GM12878 (cell line): ENCODE measurements around the gene ENTPD5. TPM values are rescaled to one million over a fixed set of nuclear protein-coding genes. Genes with fewer than 3 reads are reported as not detected.

Experiments
- ATF7 ChIP-seq: fragments of 450-650 bp; IDR thresholded peaks from 2 replicates; pipeline ENCODE4 v1.6.1; 2016; ENCODE audit warnings: low read depth, mild to moderate bottlenecking
- BACH1 ChIP-seq: fragments of 450-650 bp; IDR thresholded peaks from 2 replicates; pipeline ENCODE4 v1.6.1; 2017; ENCODE audit warnings: mild to moderate bottlenecking, borderline replicate concordance
- CBFB ChIP-seq: IDR thresholded peaks from 2 replicates; pipeline ENCODE4 v1.6.1; 2016; ENCODE audit warnings: antibody characterized with exemption, low read depth
- CREB1 ChIP-seq: IDR thresholded peaks from 2 replicates; pipeline ENCODE4 v1.6.1; 2012; ENCODE audit warnings: low read depth, mild to moderate bottlenecking, inconsistent platforms
- CREM ChIP-seq: IDR thresholded peaks from 2 replicates; pipeline ENCODE4 v1.6.1; 2014; ENCODE audit warnings: antibody characterized with exemption, low read depth
- EP300 ChIP-seq, 2 experiments: fragments of 150-350 bp in 1 of 2; IDR thresholded peaks; 2 replicates each; pipeline ENCODE4 v1.6.1; 2011 to 2012; ENCODE audit warnings: low read depth in 2 of 2, low read length in 2 of 2, borderline replicate concordance in 1 of 2, improper control_type of control experiment in 1 of 2, inconsistent platforms in 1 of 2; ENCODE audit not compliant: control insufficient read depth in 1 of 2
- GABPA ChIP-seq: IDR thresholded peaks from 2 replicates; pipeline ENCODE4 v1.6.1; 2014; ENCODE audit warnings: antibody characterized with exemption, low read depth, mild to moderate bottlenecking, inconsistent platforms
- IKZF1 ChIP-seq: fragments of 450-650 bp; conservative IDR thresholded peaks from 2 replicates; pipeline ENCODE4 v1.6.1; 2017; ENCODE audit warnings: antibody characterized with exemption, mild to moderate bottlenecking
- NFYB ChIP-seq: IDR thresholded peaks from 2 replicates; pipeline ENCODE4 v1.6.1; 2011; ENCODE audit warnings: low read depth, mild to moderate bottlenecking, low read length, improper control_type of control experiment, moderate library complexity; ENCODE audit not compliant: insufficient read depth
- PKNOX1 ChIP-seq: fragments of 450-650 bp; IDR thresholded peaks from 2 replicates; pipeline ENCODE4 v1.6.1; 2016; ENCODE audit warnings: mild to moderate bottlenecking
- POLR2AphosphoS5 ChIP-seq: IDR thresholded peaks from 2 replicates; pipeline ENCODE4 v1.6.1; 2011; ENCODE audit warnings: mild to moderate bottlenecking, low read length, inconsistent platforms
- RB1 ChIP-seq: fragments of 450-650 bp; formaldehyde crosslinking; IDR thresholded peaks from 2 replicates; pipeline ENCODE4 v1.6.1; 2017; ENCODE audit warnings: mild to moderate bottlenecking, borderline replicate concordance
- RFX5 ChIP-seq: IDR thresholded peaks from 2 replicates; pipeline ENCODE4 v1.6.1; 2011; ENCODE audit warnings: low read depth, low read length, improper control_type of control experiment
- SIX5 ChIP-seq: IDR thresholded peaks from 2 replicates; pipeline ENCODE4 v1.6.1; 2011; ENCODE audit warnings: mild to moderate bottlenecking, low read depth, low read length, moderate library complexity; ENCODE audit not compliant: severe bottlenecking
- SMAD1 ChIP-seq: fragments of 450-650 bp; IDR thresholded peaks from 2 replicates; pipeline ENCODE4 v1.6.1; 2018; ENCODE audit warnings: mild to moderate bottlenecking, low read depth; ENCODE audit not compliant: partially characterized antibody
- ZBTB11 ChIP-seq: fragments of 450-650 bp; formaldehyde crosslinking; IDR thresholded peaks from 2 replicates; pipeline ENCODE4 v1.5.0; 2022; ENCODE audit warnings: mild to moderate bottlenecking, missing genetic modification characterization
- ZNF217 ChIP-seq: fragments of 450-650 bp; IDR thresholded peaks from 2 replicates; pipeline ENCODE4 v1.6.1; 2017; ENCODE audit warnings: antibody characterized with exemption, mild to moderate bottlenecking
- ZNF24 ChIP-seq: fragments of 450-650 bp; IDR thresholded peaks from 2 replicates; pipeline ENCODE4 v1.6.1; 2017; ENCODE audit warnings: antibody characterized with exemption, mild to moderate bottlenecking
- polyA plus RNA-seq, 11 experiments: library from polyadenylated mRNA; depleted of rRNA in 4 of 11; unstranded in 6 of 11; stranded (reverse) in 5 of 11; fragments of >200 nt; fragmentation: Nextera tagmentation in 4 of 11; fragmentation: Illumina TruSeq in 1 of 11; extraction: Ambion mirVana in 4 of 11; extraction: Trizol in 1 of 11; gene quantifications; 1 replicate in 1 of 11; 2 replicates in 10 of 11; pipeline versions ENCODE4 v1.2.1 to v1.2.3, GENCODE V29; 2011 to 2016; ENCODE audit warnings: inconsistent platforms in 2 of 11, missing spikeins in 2 of 11, low read depth in 1 of 11
- total RNA-seq, 4 experiments: library from RNA; depleted of rRNA in 3 of 4; stranded (reverse); fragments of >200 nt in 3 of 4; fragmentation: Illumina TruSeq in 1 of 4; extraction: Trizol in 1 of 4; gene quantifications; 2 replicates each; pipeline versions ENCODE4 v1.2.1 to v1.2.3, GENCODE V29; 2013 to 2021
- TF ChIP-seq, protein P1 (sequence below): IDR thresholded peaks from 2 replicates; pipeline ENCODE4 v1.6.1; 2011; ENCODE audit warnings: low read depth, low read length, improper control_type of control experiment, borderline replicate concordance
- TF ChIP-seq, protein P2 (sequence below): fragments of 450-650 bp; IDR thresholded peaks from 2 replicates; pipeline ENCODE4 v1.6.1; 2017; ENCODE audit warnings: low read depth, mild to moderate bottlenecking, moderate library complexity

Gene ENTPD5
- total and polyA plus RNA-seq, 10 of the 15 experiments (the other 5 are each of a cell fraction or from before 2014, with no cell fraction given): 2.4 to 9.9 (median 7.6) TPM

- TF ChIP-seq, protein P1, sequence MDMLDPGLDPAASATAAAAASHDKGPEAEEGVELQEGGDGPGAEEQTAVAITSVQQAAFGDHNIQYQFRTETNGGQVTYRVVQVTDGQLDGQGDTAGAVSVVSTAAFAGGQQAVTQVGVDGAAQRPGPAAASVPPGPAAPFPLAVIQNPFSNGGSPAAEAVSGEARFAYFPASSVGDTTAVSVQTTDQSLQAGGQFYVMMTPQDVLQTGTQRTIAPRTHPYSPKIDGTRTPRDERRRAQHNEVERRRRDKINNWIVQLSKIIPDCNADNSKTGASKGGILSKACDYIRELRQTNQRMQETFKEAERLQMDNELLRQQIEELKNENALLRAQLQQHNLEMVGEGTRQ: no peak
- peak; percentile 90 for TF ChIP-seq CREB1
- TF ChIP-seq ATF7: peak; percentile 61
- peak; percentile 1 for TF ChIP-seq SIX5
- peak; percentile 66; the same call in 1 of the 2 replicates for TF ChIP-seq NFYB
- peak; percentile 81 for TF ChIP-seq IKZF1
- no peak for TF ChIP-seq ZNF217
- peak; percentile 90 for TF ChIP-seq GABPA
- TF ChIP-seq EP300 (IDR thresholded peaks at IDR 0.05; ENCODE audit: borderline replicate concordance in 1 of 2, control insufficient read depth in 1 of 2, low read depth in 2 of 2, low read length in 2 of 2): no peak
- TF ChIP-seq, protein P2, sequence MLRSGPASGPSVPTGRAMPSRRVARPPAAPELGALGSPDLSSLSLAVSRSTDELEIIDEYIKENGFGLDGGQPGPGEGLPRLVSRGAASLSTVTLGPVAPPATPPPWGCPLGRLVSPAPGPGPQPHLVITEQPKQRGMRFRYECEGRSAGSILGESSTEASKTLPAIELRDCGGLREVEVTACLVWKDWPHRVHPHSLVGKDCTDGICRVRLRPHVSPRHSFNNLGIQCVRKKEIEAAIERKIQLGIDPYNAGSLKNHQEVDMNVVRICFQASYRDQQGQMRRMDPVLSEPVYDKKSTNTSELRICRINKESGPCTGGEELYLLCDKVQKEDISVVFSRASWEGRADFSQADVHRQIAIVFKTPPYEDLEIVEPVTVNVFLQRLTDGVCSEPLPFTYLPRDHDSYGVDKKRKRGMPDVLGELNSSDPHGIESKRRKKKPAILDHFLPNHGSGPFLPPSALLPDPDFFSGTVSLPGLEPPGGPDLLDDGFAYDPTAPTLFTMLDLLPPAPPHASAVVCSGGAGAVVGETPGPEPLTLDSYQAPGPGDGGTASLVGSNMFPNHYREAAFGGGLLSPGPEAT: peak; percentile 57
- peak; percentile 44 for TF ChIP-seq RB1
- 0 out of 2 replicates have a peak, but pooled peaks have one; percentile 22 for TF ChIP-seq BACH1
- no peak for TF ChIP-seq ZBTB11 (CRISPR knock-in tag)
- no peak for TF ChIP-seq SMAD1
- peak; percentile 38; the same call in 1 of the 2 replicates for TF ChIP-seq RFX5
- TF ChIP-seq PKNOX1: peak; percentile 61
- peak; percentile 83 for TF ChIP-seq CREM
- TF ChIP-seq ZNF24: no peak
- TF ChIP-seq CBFB: no peak
- peak; percentile 95 for TF ChIP-seq POLR2AphosphoS5
Observed at GRCh38 chr14:73949752-73950734, 69.0 kb downstream of the ENTPD5 start, which contains the start of the genes COQ6 and FAM161B (continued).
